Activated gamma-delta T cell (primary cell): ENCODE results near the gene PITPNC1.
"Not testable (repeated sequence)": the region's sequence is repeated elsewhere in the genome, so short reads cannot be mapped to it uniquely, and the experiment has no call there.

ENCODE experiments used
- DNase-seq: peaks from one replicate; lab custom pipeline; 2025; lab: John Stamatoyannopoulos, UW

The PITPNC1 gene

GRCh38 chr17:67369676-67370075 is 7.4 kb upstream of the PITPNC1 start:
- no peak for DNase-seq

- no peak for DNase-seq
Observed at GRCh38 chr17:67372751-67373150, 4.3 kb upstream of the PITPNC1 start.

GRCh38 chr17:67374329-67375053 is 2.6 kb upstream of the PITPNC1 start:
- DNase-seq = peak; percentile 55

- DNase-seq = no peak
Observed at GRCh38 chr17:67375054-67375427, 2.0 kb upstream of the PITPNC1 start.

GRCh38 chr17:67375716-67376115 is 1.4 kb upstream of the PITPNC1 start:
- DNase-seq = no peak

- DNase-seq = no peak
Observed at GRCh38 chr17:67376415-67376736, 705 bp upstream of the PITPNC1 start.

- DNase-seq = peak; percentile 43
Observed at GRCh38 chr17:67377488-67378453, 690 bp downstream of the PITPNC1 start.

- peak; percentile 66 for DNase-seq
Observed at GRCh38 chr17:67378454-67379250, 1.6 kb downstream of the PITPNC1 start.

GRCh38 chr17:67379251-67379630 is 2.2 kb downstream of the PITPNC1 start:
- no peak for DNase-seq

- no peak for DNase-seq
Observed at GRCh38 chr17:67381929-67382257, 4.8 kb downstream of the PITPNC1 start.

- no peak for DNase-seq
Observed at GRCh38 chr17:67385122-67385988, 8.3 kb downstream of the PITPNC1 start.

- peak; percentile 16 for DNase-seq
Observed at GRCh38 chr17:67386965-67387551, 10.0 kb downstream of the PITPNC1 start.

GRCh38 chr17:67388536-67388935 is 11.5 kb downstream of the PITPNC1 start:
- DNase-seq = not testable (repeated sequence)

GRCh38 chr17:67388986-67389385 is 11.9 kb downstream of the PITPNC1 start:
- no peak for DNase-seq

- DNase-seq = no peak
Observed at GRCh38 chr17:67390006-67390645, 13.0 kb downstream of the PITPNC1 start.

- DNase-seq = no peak
Observed at GRCh38 chr17:67390646-67391361, 13.7 kb downstream of the PITPNC1 start.

- no peak for DNase-seq
Observed at GRCh38 chr17:67392111-67392510, 15.0 kb downstream of the PITPNC1 start.

GRCh38 chr17:67393809-67394397 is 16.8 kb downstream of the PITPNC1 start:
- DNase-seq = no peak

- no peak for DNase-seq
Observed at GRCh38 chr17:67399676-67400075, 22.6 kb downstream of the PITPNC1 start.

- no peak for DNase-seq
Observed at GRCh38 chr17:67400193-67400592, 23.1 kb downstream of the PITPNC1 start.
